WERI-Rb-1 (cell line): Measurements from ENCODE around the gene TMEM108.

Source experiments
- DNase-seq: peaks from one replicate; pipeline ENCODE4 v3.0.0-alpha.2; 2020
- H3K27ac ChIP-seq: fragments of 250-450 bp; sonication (Bioruptor Pico); 2 replicates; pipeline ENCODE4 v1.5.1; 2020; ENCODE audit warnings: mild to moderate bottlenecking, moderate library complexity
- H3K27me3 ChIP-seq: fragments of 250-450 bp; sonication (Bioruptor Pico); 2 replicates; pipeline ENCODE4 v1.5.1; 2021; ENCODE audit warnings: mild to moderate bottlenecking, low read depth, moderate library complexity; ENCODE audit not compliant: insufficient read depth, severe bottlenecking
- H3K36me3 ChIP-seq: fragments of 250-450 bp; sonication (Bioruptor Pico); 2 replicates; pipeline ENCODE4 v1.5.1; 2020; ENCODE audit warnings: mild to moderate bottlenecking, moderate library complexity
- H3K4me3 ChIP-seq: 2 replicates; pipeline ENCODE4 v1.5.1; 2011; ENCODE audit warnings: low read depth, mild to moderate bottlenecking, control low read depth, low read length
- H3K9me3 ChIP-seq: fragments of 250-450 bp; sonication (Bioruptor Pico); 2 replicates; pipeline ENCODE4 v1.5.1; 2021; ENCODE audit warnings: mild to moderate bottlenecking, moderate library complexity; ENCODE audit not compliant: severe bottlenecking
- TF ChIP-seq, protein P1 (sequence below): IDR thresholded peaks from 2 replicates; pipeline ENCODE4 v1.5.1; 2011; ENCODE audit warnings: low read depth, mild to moderate bottlenecking, control low read depth, inconsistent platforms, low read length

TMEM108 gene

DNA sequence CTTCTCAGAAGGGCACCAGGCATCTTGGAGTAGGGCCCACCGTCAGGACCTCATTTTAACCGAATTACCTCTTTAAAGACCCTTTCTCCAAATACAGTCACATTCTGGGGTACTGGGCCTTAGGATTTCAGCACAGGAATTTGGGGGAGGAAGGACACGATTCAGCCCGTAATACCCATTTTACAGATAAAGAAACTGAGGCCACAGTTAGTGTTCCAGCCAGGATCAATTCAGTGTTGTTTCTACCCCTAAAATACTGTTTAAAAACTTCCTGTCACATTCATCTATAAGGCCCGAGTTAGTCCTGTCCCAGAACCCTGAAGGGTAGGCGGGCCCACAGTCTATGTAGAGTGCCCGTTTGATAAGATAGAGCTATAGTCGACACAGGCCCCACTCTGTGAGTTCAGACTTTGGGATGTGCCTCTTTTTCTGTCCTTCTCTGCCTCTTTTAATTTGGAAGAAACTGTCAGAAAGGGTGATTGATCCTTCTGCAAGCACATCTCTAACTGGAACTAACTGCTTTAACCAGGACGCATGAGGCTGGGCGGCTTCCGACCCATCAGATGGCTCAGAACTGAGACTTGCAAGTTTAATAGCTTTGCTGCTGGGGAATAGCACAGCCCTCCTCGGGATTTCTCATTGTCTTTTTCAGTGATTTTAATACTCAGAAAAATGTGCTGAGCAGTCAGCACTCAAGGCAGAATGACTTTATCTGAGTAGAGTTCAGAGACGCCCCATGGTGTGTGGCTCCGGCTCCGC, 381.1 kb downstream of the TMEM108 start:
- Histone ChIP-seq H3K27ac (no peak overlapping the region), H3K9me3 (no peaks in the 10 kb centered on the region), H3K4me3 (no peak overlapping the region), H3K36me3 (no peaks in the 10 kb centered on the region), H3K27me3 (no peaks in the 10 kb centered on the region)
- no peak for DNase-seq
- TF ChIP-seq, protein P1, sequence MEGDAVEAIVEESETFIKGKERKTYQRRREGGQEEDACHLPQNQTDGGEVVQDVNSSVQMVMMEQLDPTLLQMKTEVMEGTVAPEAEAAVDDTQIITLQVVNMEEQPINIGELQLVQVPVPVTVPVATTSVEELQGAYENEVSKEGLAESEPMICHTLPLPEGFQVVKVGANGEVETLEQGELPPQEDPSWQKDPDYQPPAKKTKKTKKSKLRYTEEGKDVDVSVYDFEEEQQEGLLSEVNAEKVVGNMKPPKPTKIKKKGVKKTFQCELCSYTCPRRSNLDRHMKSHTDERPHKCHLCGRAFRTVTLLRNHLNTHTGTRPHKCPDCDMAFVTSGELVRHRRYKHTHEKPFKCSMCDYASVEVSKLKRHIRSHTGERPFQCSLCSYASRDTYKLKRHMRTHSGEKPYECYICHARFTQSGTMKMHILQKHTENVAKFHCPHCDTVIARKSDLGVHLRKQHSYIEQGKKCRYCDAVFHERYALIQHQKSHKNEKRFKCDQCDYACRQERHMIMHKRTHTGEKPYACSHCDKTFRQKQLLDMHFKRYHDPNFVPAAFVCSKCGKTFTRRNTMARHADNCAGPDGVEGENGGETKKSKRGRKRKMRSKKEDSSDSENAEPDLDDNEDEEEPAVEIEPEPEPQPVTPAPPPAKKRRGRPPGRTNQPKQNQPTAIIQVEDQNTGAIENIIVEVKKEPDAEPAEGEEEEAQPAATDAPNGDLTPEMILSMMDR = no peak

DNA sequence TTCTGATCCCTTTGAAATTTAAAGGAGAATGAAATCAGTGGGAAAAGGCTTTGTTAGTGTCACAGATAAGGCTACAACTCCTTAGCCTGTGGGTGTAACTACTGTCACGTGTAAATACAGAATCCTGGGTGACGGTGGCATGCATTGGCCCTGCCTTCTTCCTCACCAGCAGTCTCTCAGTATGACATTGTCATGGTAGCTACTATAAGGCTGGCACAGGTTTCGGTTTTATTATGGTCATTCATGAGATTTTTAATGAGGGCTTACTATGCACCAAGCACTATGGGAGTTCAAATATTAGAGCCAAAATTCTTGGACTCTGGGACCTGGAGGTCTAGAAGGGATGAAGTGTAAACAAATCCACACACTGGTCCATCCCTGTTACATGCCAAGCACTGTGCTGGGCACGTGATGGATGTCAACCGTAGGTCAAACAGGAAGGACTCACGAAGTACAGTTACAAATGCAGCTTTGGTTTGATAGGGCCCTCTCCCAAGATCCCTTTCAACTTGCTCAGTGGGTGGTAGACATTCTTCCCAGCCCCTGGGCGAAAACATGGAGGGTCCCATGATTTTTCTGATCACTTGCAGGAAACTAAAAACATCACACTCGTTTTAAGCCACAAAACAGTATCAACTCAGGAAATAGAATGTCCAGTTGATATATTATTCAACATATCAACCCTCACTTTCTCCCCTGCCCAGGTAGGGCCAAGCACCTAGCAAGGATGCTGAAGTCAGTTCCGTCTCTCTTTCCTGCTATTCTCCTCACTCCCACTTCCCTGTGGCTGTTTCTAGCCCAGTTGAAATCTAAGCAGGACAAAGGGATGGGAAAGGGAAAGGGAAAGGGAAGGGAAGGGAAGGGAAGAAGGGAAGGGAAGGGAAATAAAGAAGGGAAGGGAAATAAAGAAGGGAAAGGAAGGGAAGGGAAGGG, 387.0 kb downstream of the TMEM108 start:
- TF ChIP-seq, protein P1 = no peak
- Histone ChIP-seq H3K4me3 (no peak overlapping the region), H3K9me3 (no peaks in the 10 kb centered on the region), H3K27me3 (no peaks in the 10 kb centered on the region), H3K27ac (no peak overlapping the region), H3K36me3 (no peaks in the 10 kb centered on the region)
- no peak for DNase-seq

DNA sequence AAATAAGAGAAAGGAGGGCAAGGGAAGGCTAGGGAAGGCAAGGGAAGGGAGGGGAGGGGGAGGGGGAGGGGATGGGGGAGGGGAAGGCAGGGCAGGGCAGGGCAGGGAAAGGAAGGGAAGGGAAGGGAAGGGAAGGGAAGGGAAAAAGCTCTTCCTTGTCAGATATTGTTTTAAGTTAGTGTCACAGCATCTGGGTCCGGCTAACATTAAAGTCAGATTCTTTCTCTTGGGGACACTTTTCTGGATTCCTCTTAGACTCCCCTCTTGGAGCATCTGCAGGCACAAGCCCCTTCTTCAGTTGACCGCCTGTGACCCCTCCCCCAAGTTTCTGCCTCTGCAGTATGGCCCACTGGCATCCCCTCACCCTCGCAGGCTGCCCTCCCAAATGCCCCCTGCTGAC, 387.7 kb downstream of the TMEM108 start:
- no peaks in the 10 kb centered on the region for H3K27me3 ChIP-seq
- TF ChIP-seq, protein P1 = no peak
- no peak for DNase-seq
- no peak overlapping the region for H3K27ac ChIP-seq
- no peaks in the 10 kb centered on the region for H3K36me3 ChIP-seq
- no peak overlapping the region for H3K4me3 ChIP-seq
- H3K9me3 ChIP-seq = no peaks in the 10 kb centered on the region

DNA sequence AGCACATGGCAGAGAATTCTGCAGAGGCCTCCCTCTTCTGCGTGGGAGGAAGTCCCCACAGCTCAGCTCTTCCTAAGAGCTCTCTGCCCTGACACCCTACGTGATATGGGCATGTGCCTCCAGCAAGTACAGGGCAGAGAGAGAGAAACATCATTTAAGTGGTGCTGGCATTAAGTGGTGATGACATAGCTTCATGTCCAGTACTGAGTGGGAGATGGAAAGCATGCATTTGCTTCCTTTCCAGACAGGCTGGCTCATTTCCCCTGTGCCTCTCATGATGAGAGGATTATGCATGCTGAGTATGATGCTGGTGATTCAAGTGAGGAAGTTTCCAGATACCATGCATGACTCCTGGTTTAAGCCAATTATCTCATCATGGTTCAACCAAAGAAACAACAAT, 388.5 kb downstream of the TMEM108 start:
- DNase-seq = no peak
- Histone ChIP-seq H3K9me3 (no peaks in the 10 kb centered on the region), H3K4me3 (no peak overlapping the region), H3K27ac (no peak overlapping the region), H3K27me3 (no peaks in the 10 kb centered on the region), H3K36me3 (no peaks in the 10 kb centered on the region)
- TF ChIP-seq, protein P1 = no peak

DNA sequence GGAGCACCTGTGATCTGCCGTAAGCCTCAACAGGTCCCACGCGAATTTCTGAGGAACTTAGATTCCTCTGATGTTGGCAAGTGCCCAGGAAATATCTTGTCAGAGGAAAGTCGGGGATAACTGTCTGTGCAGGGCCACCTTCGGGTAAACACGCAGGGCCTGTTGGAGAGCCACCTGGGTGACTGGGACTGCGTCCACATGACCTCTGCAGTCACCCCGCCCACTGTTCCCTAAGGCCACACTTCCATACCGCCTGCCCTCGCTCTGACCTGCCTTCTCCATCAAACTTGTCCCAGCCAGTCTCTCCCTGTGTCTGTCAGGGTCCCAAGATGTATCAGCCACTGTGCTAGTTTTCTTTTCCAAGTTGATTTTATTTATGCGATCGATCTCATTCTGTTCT, 390.4 kb downstream of the TMEM108 start:
- Histone ChIP-seq H3K27me3 (no peaks in the 10 kb centered on the region), H3K36me3 (no peaks in the 10 kb centered on the region), H3K27ac (no peak overlapping the region), H3K4me3 (no peak overlapping the region), H3K9me3 (no peaks in the 10 kb centered on the region)
- DNase-seq = no peak
- TF ChIP-seq, protein P1 = no peak
